K562 (cell line): ENCODE measurements around the gene PHACTR2. TPM values are rescaled to one million over a fixed set of nuclear protein-coding genes. Genes with fewer than 3 reads are reported as not detected.
A peak's percentile ranks its signal among the peaks of the same experiment; 100 is the strongest.

Experiments used
- ADNP ChIP-seq: fragments of 200-800 bp; sonication (Bioruptor generic); IDR thresholded peaks from 2 replicates; pipeline ENCODE4 v1.6.1; 2016; ENCODE audit warnings: missing genetic modification characterization, missing compliant biosample characterization
- BHLHE40 ChIP-seq: IDR thresholded peaks from 2 replicates; pipeline ENCODE4 v1.6.1; 2011; ENCODE audit warnings: low read length, improper control_type of control experiment
- DEAF1 ChIP-seq: fragments of 450-650 bp; formaldehyde crosslinking; IDR thresholded peaks from 2 replicates; pipeline ENCODE4 v1.4.0; 2020; ENCODE audit warnings: mild to moderate bottlenecking, moderate library complexity
- FOXK2 ChIP-seq, 2 experiments: fragments of 450-650 bp; IDR thresholded peaks in 1 of 2; conservative IDR thresholded peaks in 1 of 2; 2 replicates each; pipeline ENCODE4 v1.6.1; 2016; ENCODE audit warnings: low read depth in 2 of 2, mild to moderate bottlenecking in 1 of 2
- GABPA ChIP-seq: fragments of 200-800 bp; sonication (Bioruptor generic); conservative IDR thresholded peaks from 2 replicates; pipeline ENCODE4 v1.6.1; 2016; ENCODE audit warnings: low read depth, missing genetic modification characterization, missing compliant biosample characterization
- GATAD2B ChIP-seq: fragments of 450-650 bp; IDR thresholded peaks from 2 replicates; pipeline ENCODE4 v1.6.1; 2017; ENCODE audit warnings: mild to moderate bottlenecking, borderline replicate concordance
- LARP7 ChIP-seq: fragments of 450-650 bp; IDR thresholded peaks from 2 replicates; pipeline ENCODE4 v1.6.1; 2016
- MCM5 ChIP-seq: fragments of 450-650 bp; IDR thresholded peaks from 2 replicates; pipeline ENCODE4 v1.6.1; 2016; ENCODE audit warnings: low read depth
- NFATC3 ChIP-seq: fragments of 450-650 bp; IDR thresholded peaks from 2 replicates; pipeline ENCODE4 v1.6.1; 2017; ENCODE audit warnings: mild to moderate bottlenecking
- SAP30 ChIP-seq: fragments of 200-600 bp; sonication (generic); IDR thresholded peaks from 2 replicates; pipeline ENCODE4 v1.6.1; 2012; ENCODE audit warnings: borderline replicate concordance, low read depth, mild to moderate bottlenecking, moderate library complexity, low read length, control low read depth, inconsistent platforms; ENCODE audit not compliant: insufficient read depth, poor library complexity, severe bottlenecking
- TEAD1 ChIP-seq, 2 experiments: fragments of 450-650 bp in 1 of 2; sonication (generic) in 1 of 2; formaldehyde crosslinking; IDR thresholded peaks; 2 replicates each; pipeline versions ENCODE4 v1.4.0 to v1.8.0; 2020 to 2022; ENCODE audit warnings: mild to moderate bottlenecking in 2 of 2, missing genetic modification reagents in 1 of 2
- TSC22D4 ChIP-seq: fragments of 450-650 bp; IDR thresholded peaks from 2 replicates; pipeline ENCODE4 v1.6.1; 2016; ENCODE audit warnings: missing genetic modification characterization, missing biosample characterization, control low read depth
- USF2 ChIP-seq: sonication (generic); formaldehyde crosslinking; IDR thresholded peaks from 2 replicates; pipeline ENCODE4 v1.5.0; 2020; ENCODE audit warnings: missing genetic modification reagents
- XRCC4 ChIP-seq: IDR thresholded peaks from one replicate; pipeline ENCODE4 v1.6.1; 2011; ENCODE audit not compliant: insufficient read depth, insufficient read length; ENCODE audit errors: extremely low read depth
- ZBTB11 ChIP-seq, 3 experiments: fragments of 200-800 bp in 1 of 3; fragments of 250-450 bp in 1 of 3; fragments of 450-650 bp in 1 of 3; sonication (Bioruptor Pico) in 1 of 3; sonication (Bioruptor generic) in 1 of 3; formaldehyde crosslinking in 1 of 3; IDR thresholded peaks; 2 replicates each; pipeline versions ENCODE4 v1.6.1 to v1.8.0; 2016 to 2022; ENCODE audit warnings: mild to moderate bottlenecking in 2 of 3, missing genetic modification characterization in 2 of 3, missing compliant biosample characterization in 1 of 3, moderate library complexity in 1 of 3
- ZKSCAN1 ChIP-seq: fragments of 150-350 bp; IDR thresholded peaks from 2 replicates; pipeline ENCODE4 v1.6.1; 2016; ENCODE audit warnings: low read depth, low read length
- ZNF184 ChIP-seq: sonication (generic); formaldehyde crosslinking; IDR thresholded peaks from 2 replicates; pipeline ENCODE4 v1.5.0; 2020; ENCODE audit warnings: missing genetic modification reagents
- ZNF263 ChIP-seq: sonication (generic); formaldehyde crosslinking; IDR thresholded peaks from 2 replicates; pipeline ENCODE4 v1.8.0; 2022; ENCODE audit warnings: mild to moderate bottlenecking, missing genetic modification reagents, borderline replicate concordance
- ZNF431 ChIP-seq: sonication (generic); formaldehyde crosslinking; IDR thresholded peaks from 2 replicates; pipeline ENCODE4 v1.8.0; 2022; ENCODE audit warnings: mild to moderate bottlenecking, missing genetic modification reagents
- ZNF75A ChIP-seq: fragments of 450-650 bp; formaldehyde crosslinking; IDR thresholded peaks from 2 replicates; pipeline ENCODE4 v1.4.0; 2020; ENCODE audit warnings: mild to moderate bottlenecking
- ZNF780A ChIP-seq: fragments of 250-450 bp; sonication (Bioruptor Pico); IDR thresholded peaks from 2 replicates; pipeline ENCODE4 v1.5.0; 2021; ENCODE audit warnings: mild to moderate bottlenecking
- polyA plus RNA-seq, 8 experiments: library from polyadenylated mRNA; depleted of rRNA in 4 of 8; stranded (reverse) in 5 of 8; unstranded in 3 of 8; fragments of >200 nt; fragmentation: Nextera tagmentation in 2 of 8; fragmentation: Illumina TruSeq in 1 of 8; extraction: Ambion mirVana in 2 of 8; extraction: Trizol in 1 of 8; gene quantifications; 2 replicates each; pipeline versions ENCODE4 v1.2.1 to v1.2.3, GENCODE V29; 2011 to 2014; ENCODE audit warnings: inconsistent platforms in 1 of 8, missing spikeins in 1 of 8
- total RNA-seq, 7 experiments: library from RNA; depleted of rRNA in 6 of 7; stranded (reverse); fragments of >200 nt in 6 of 7; fragmentation: Illumina TruSeq in 2 of 7; extraction: Trizol in 2 of 7; gene quantifications; 2 replicates each; pipeline versions ENCODE4 v1.2.1 to v1.2.3, GENCODE V29; 2011 to 2021; ENCODE audit warnings: low replicate concordance in 1 of 7

PHACTR2 gene
- total and polyA plus RNA-seq, 9 of the 15 experiments (the other 6 are each of a cell fraction or from before 2014, with no cell fraction given): 5.3 to 52.5 (median 22.9) TPM

GRCh38 chr6:143842902-143843676 is 165.3 kb downstream of the PHACTR2 start, which contains the start of gene LTV1 (continued):
- TF ChIP-seq DEAF1 (CRISPR knock-in tag) (0 out of 2 replicates have a peak, but pooled peaks have one; percentile 39), ZNF184 (CRISPR knock-in tag) (no peak), TEAD1 (CRISPR knock-in tag; IDR thresholded peaks at IDR 0.05) (peak; percentile 43 to 91; a peak in 3 of 4 replicates), LARP7 (no peak), NFATC3 (no peak), USF2 (CRISPR knock-in tag) (peak; percentile 59), ZNF780A (no peak), GATAD2B (peak; percentile 96), MCM5 (no peak), TSC22D4 (tag) (no peak), ZNF431 (CRISPR knock-in tag) (peak; percentile 78), ZNF75A (CRISPR knock-in tag) (no peak), ZKSCAN1 (no peak; the same call in 1 of the 2 replicates), GABPA (peak; percentile 95), SAP30 (peak; percentile 99), FOXK2 (conservative IDR thresholded peaks at IDR 0.05 in 1 of 2, IDR thresholded peaks at IDR 0.05 in 1 of 2; ENCODE audit: low read depth in 2 of 2) (peak; percentile 75 to 80), BHLHE40 (peak; percentile 98), ZNF263 (CRISPR knock-in tag) (peak; percentile 61), ZBTB11 (CRISPR knock-in tag; IDR thresholded peaks at IDR 0.05) (peak in 2 of 3 experiments; percentile 23 to 52; a peak in 2 of 6 replicates), ADNP (no peak), XRCC4 (no peak)
